NCI-H2171 (cell line): Measurements from ENCODE around the gene ANXA3.

ENCODE experiments used
- DNase-seq: peaks from one replicate; lab custom pipeline; 2025; lab: John Stamatoyannopoulos, UW

The ANXA3 gene

GRCh38 chr4:78611215-78611558, 59.6 kb downstream of the ANXA3 start:
- DNase-seq, result no peak

DNA sequence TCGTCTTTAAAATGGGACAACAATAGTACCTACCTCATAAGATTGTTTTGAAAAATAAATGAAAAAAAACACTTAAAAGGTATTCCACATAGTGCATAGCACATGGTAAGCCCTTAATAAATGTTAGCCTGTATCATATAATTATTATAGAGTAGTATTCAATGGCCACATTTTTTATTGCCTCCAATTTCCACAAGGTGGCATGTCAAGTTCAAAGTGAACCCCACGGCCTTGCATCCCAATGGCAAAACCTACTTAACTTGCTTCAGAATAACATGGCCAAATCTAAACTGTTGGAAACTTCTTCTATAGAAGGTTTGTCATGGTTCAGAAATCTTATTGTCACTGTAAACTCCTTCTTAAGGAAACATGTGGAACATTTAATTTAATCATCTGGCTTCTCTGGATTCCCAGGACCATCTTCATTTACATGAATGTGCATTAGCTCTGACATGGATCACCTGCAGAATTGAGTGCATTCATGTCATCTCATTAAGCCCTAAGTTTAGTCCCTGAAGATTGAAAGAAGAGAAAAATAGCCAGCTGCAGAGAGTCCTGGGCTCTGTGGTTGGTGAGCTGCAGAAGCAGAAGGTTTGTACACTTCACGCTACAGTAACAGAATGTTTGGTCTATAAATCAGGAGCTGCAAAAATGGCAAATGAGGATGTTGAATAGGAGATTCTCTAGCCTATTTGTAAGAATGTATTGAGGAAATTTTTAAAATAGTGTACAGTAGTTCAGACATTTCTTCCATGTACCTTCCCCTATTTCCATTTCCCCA, 61.0 kb downstream of the ANXA3 start:
- DNase-seq, result no peak

GRCh38 chr4:78613522-78614321, 62.2 kb downstream of the ANXA3 start:
- no peak for DNase-seq

DNA sequence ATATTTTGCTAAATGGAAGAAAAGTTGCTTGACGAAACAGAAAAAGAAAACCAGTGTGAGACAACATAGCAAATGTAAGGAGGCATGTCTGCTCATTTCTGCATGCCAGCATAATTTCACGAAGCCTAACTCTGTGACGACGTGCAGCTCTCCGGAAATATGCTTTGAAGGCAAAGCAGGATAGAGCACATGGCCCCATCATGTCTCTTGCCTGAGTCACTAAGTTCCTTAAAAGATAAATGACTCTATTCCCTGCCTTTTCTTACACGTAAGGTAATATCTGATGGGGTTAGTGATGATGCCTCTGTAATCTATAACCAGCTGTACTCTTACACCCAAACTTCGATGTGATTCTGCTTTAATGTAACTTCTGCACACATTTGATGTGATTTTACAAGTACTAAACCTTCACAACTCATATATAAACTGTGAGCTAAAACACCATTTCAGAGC, 64.5 kb downstream of the ANXA3 start:
- no peak for DNase-seq

DNA sequence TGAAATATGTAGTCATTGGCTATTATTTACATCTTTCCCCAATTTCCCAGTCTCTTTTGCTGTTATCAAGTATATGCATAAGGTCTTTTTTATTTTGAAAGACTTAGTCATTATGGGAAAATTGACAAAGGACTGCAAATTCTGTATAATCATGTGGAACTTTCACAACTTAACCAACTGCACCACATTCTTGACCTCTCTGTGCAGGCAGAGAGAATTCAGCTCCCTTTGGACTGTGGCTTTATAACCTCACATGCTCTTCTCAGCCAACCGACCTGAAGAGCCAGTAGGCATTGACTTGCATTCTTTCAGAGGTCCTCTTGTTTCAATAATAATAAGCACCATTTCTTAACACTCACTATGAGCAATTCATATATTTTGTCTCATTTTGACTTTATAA, 66.9 kb downstream of the ANXA3 start:
- DNase-seq, result no peak

DNA sequence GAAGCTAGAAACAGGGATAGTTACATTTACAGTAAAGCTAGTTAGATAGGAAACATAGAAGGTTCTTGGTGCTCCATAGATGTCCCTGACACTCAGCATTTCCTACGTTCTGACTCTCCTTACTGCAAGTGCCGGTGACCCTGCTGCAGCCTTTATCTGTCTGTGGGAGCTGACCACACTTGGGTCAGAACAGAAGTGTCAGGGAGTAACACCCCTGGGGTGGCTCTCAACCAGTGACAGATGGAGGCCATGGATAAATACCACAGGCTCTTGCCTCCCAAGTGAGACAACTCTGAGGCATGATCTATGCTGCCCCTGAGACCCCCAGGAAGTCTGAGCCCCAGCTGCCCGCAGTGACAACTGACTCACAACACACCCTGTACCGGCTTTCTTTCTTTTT, 69.8 kb downstream of the ANXA3 start:
- DNase-seq, result no peak

DNA sequence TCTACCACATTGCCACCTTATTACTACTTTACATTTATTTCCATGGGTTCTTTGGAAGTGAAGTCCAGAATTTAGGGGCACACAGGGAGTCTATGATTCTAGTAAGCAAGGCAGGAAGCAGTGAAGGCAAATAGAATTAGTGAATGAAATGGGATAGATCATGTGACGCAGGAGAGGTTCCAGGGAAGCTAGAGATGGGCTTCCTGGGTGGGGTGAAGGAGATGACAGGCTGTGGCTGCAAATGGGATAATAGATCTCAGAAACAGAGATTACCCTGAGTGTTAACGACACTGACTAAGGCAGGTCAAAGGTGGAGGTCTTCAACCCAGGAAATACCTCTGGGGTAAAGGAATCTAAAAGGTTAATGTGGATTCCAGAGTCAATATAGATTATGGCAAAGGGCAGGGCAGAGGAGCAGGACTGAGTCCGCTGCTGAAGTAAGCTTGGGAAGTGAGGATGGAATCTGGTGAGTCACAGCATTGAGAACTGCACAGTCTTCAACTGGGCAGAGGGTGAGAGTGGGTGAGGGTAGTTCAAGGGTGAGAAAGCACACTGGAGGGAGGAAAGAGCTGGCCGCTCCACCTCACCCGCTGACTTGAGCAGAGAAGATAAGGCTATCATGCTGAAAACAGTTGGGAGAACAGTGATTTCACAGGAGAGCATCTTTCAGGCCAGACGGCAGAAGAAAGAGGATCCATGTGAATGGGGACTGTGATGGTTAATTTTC, 70.8 kb downstream of the ANXA3 start:
- DNase-seq, result no peak

DNA sequence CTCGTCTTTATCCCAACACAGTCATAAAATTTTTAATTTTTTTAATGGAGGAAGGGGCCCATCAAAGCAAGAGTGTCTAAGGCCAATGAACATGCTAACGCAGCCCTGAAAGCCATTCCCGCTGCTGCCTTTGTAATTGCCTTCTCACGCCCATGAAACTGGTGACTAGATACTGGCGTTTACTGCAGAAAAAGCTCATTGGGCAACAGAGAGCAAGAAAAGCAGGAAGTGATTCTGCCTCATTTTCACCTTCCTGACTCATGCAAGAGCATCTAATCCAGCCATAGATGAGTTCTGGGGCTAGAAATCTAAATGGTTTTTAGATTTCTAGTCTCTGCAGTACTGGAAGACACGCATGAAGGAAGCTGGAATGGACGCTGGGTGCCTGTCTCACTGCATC, 72.5 kb downstream of the ANXA3 start:
- DNase-seq, result no peak

- no peak for DNase-seq
These were observed 73.5 kb downstream of the ANXA3 start for GRCh38 chr4:78625073-78625472.

DNA sequence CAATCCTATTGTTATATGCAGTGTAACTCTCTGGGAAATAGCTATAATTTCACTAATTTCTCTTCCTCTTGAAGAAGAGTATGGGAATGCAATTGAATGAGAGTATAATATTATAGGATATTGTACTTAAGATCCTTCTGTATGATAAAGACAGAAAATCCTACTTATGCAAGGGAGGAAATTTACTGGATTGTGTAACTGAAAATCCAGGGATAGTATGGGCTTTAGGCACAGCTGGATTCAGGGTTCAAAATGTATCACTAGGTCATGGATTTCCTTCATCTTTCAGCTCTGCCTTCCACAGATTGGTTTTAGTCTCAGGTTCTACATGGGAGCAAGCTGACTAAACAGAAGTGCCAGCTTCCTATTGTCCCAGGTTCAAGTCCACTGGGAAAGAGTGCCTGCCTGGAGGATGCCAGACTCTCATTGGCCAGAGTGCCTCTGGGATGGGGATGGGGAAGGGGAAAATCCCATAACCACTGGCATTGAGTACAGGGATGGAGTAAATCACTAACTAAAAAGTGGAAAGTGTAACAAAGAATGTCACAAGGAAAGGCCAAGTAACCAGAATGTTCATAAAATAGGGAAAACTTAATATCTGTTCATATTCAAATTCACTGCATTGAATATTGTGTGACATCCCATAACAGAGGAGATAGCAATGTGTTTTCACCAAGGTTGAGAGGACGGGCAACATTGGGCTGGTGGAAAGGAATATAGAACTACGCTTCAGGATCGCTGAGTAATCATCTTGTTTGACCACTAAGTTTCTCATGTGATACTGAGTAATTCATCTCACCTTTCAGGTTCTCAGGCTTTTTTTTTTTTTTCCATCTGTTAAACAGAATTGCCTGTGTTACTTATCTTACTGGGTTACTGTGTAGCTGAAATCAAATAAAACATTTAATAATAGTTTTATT, 75.7 kb downstream of the ANXA3 start:
- DNase-seq, result no peak

- DNase-seq, result no peak
These were observed 76.6 kb downstream of the ANXA3 start for GRCh38 chr4:78627966-78628678.

DNA sequence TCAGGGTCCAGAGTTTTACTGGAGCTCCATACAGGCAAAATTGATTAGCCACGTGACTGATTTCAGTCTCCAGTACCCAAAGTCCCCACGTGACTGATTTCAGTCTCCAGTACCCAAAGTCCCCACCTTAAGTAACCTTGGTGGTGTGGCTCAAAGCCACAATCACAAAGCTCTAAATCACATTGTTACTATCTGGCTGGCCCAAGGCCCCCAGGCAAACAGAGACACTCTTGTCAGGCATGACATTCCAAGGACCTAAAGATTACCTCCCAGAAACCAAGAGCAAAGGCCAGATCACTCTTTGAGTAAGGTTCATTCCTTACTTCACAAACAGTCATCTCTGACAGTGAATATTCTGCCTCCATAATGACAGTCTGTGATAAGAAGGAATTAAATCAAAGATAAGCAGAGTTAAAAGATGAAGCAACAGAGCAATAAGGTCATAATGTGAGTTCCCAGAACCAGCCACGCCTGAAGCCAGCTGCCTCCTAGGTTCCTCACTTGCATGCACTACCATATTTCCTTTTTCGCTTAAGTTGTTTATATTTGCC, 78.5 kb downstream of the ANXA3 start:
- no peak for DNase-seq

DNA sequence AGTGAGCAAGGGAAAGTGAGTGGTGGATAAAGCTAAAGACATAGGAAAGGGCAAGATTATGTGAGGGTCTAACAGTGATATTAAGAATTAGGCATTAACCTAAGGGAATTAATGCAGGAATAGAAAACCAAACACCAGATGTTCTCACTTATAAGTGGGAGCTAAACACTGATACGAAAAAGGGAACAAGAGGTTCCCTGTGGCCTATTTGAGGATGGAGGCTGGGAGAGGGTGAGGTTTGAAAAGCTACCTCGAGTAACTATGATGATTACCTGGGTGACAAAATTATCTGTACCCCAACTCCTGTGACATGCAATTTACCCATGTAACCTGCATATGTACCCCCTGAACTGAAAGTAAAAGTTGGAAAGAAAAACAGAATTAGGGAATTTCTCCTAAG, 79.0 kb downstream of the ANXA3 start:
- no peak for DNase-seq

DNA sequence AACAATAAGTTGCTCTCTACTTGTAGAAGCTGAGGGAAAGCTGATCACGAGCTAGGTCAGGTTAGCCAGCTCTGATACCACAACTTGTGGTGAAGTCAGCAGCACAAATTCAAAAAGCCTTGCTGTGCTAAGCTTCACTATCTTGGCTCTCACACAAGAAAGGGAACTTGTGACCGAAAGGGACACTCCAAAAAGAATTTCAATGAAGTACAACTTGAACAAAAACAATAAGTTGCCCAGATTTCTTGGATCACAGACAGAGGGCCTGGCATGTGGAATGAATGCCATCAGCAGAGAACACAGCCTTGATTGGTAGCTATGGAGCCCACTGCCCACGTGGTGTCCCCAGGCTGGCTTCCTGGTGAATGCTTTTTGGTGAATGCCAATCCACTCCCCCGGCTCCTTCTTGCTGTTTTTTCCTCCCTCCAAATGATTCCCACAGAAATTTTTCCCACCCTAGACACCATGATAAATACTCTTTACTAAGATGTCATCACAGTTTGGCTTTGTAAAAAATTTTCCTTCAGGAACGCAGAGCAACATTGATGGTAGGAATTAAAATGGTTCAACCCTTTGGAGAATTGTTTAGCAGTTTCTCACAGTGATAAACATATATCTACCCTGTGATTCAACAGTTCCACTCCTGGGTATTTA, 82.6 kb downstream of the ANXA3 start:
- no peak for DNase-seq

GRCh38 chr4:78638337-78639172, 87.0 kb downstream of the ANXA3 start:
- no peak for DNase-seq

DNA sequence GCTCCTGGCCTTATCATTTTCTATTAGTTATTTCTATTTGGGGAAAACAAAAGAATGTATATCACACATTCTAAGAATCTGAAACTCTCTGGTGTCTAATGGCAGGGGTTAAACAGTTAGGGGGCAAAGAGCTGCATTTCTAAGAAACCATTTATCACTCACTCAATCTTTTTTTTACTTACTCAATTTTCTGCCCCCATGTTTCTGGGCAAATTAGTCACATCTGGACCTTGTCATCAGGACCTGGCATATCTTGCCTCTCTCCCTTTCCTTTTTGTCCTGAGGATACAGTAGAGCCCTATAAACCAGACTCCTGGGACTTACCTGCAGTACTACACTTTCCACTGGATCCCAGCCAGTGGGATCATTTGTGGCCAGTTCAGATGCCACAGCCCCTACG, 89.1 kb downstream of the ANXA3 start:
- DNase-seq, result no peak

GRCh38 chr4:78642934-78643333, 91.4 kb downstream of the ANXA3 start:
- no peak for DNase-seq

DNA sequence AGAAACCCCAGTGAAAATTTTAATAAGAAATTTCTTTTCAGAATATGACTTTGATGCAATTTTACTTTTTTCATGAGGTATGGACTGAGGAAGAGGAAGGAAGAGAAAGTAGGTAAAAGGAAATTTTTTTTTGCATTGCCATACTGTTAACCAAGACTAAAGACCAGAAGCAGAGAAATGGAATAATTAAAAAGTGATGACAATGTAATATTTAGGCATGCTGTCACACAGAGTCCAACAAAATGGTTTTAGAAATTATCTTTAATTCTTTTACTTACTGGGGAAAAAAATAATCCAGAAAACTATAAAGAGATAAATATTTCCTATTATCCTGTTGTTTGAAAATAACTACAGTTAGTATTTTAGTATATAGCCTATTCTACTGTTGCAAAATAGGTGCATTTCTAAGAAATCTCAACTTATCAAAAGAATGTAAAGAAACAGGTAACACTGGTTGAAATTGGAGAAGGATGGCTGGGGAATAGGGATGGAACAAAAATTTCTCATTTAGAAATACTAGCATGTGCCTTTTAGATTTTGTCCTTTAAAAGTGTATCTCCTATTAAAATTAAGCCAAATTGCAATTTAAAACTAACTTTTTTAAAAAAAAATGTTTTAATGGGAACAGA, 92.6 kb downstream of the ANXA3 start:
- DNase-seq, result no peak
